MCF 10A (cell line): Measurements from ENCODE around the gene PXYLP1. TPM values are rescaled to one million over a fixed set of nuclear protein-coding genes. Genes with fewer than 3 reads are reported as not detected.
"Not testable (repeated sequence)": the region's sequence is repeated elsewhere in the genome, so short reads cannot be mapped to it uniquely, and the experiment has no call there.

Experiments used
- BruUV-seq: library from RNA; stranded (reverse); fragments of 400-500 nt; replicated peaks from 2 replicates; lab custom pipeline; 2021; lab: Mats Ljungman, UMichigan
- CTCF ChIA-PET: fragments of 300-600 bp; sonication (Branson Sonifier 250); formaldehyde crosslinking; extraction: SDS; loops from one replicate; lab custom pipeline; 2021; ENCODE audit warnings: antibody characterized with exemption, inconsistent platforms; lab: Yijun Ruan, JAX
- POLR2A ChIA-PET: fragments of 300-600, 350-650 bp; sonication (Branson Sonifier 250); formaldehyde crosslinking; extraction: SDS; loops from one replicate; lab custom pipeline; 2020; ENCODE audit warnings: antibody characterized with exemption, inconsistent platforms; lab: Yijun Ruan, JAX
- DNase-seq: peaks from one replicate; pipeline ENCODE4 v3.0.0-alpha.2; 2018; ENCODE audit not compliant: unreplicated experiment
- H3K27ac Mint-ChIP-seq: one replicate; pipeline ENCODE4 v1.8.0; 2022; ENCODE audit warnings: mild to moderate bottlenecking, low read depth, mixed read lengths; ENCODE audit not compliant: unreplicated experiment
- H3K27me3 Mint-ChIP-seq: one replicate; pipeline ENCODE4 v1.8.0; 2022; ENCODE audit warnings: mixed read lengths; ENCODE audit not compliant: insufficient read depth, unreplicated experiment
- H3K36me3 Mint-ChIP-seq: one replicate; pipeline ENCODE4 v1.8.0; 2022; ENCODE audit warnings: mild to moderate bottlenecking, moderate library complexity, mixed read lengths; ENCODE audit not compliant: insufficient read depth, unreplicated experiment
- H3K4me1 Mint-ChIP-seq: one replicate; pipeline ENCODE4 v1.8.0; 2022; ENCODE audit warnings: mixed read lengths; ENCODE audit not compliant: insufficient read depth, unreplicated experiment
- H3K4me3 Mint-ChIP-seq: one replicate; pipeline ENCODE4 v1.8.0; 2022; ENCODE audit warnings: mild to moderate bottlenecking, moderate library complexity, mixed read lengths; ENCODE audit not compliant: unreplicated experiment
- H3K9me3 Mint-ChIP-seq: one replicate; pipeline ENCODE4 v1.8.0; 2022; ENCODE audit warnings: mixed read lengths; ENCODE audit not compliant: unreplicated experiment
- intact Hi-C: fragments of 100-400 bp; cut with micrococcal nuclease; formaldehyde crosslinking; loops from 2 replicates; pipeline ENCODE4 v1.14.1; 2022
- total RNA-seq: library from RNA; stranded (reverse); gene quantifications from 2 replicates; pipeline ENCODE4 v1.2.3, GENCODE V29; 2022
- TF ChIP-seq, protein P1 (sequence below): fragments of 200-600 bp; IDR thresholded peaks from one replicate; pipeline ENCODE4 v1.8.0; 2022; ENCODE audit warnings: antibody characterized with exemption, mild to moderate bottlenecking; ENCODE audit not compliant: unreplicated experiment

Gene PXYLP1
- total RNA-seq, 1 experiment from 2014 or later = 2.1 TPM

DNA sequence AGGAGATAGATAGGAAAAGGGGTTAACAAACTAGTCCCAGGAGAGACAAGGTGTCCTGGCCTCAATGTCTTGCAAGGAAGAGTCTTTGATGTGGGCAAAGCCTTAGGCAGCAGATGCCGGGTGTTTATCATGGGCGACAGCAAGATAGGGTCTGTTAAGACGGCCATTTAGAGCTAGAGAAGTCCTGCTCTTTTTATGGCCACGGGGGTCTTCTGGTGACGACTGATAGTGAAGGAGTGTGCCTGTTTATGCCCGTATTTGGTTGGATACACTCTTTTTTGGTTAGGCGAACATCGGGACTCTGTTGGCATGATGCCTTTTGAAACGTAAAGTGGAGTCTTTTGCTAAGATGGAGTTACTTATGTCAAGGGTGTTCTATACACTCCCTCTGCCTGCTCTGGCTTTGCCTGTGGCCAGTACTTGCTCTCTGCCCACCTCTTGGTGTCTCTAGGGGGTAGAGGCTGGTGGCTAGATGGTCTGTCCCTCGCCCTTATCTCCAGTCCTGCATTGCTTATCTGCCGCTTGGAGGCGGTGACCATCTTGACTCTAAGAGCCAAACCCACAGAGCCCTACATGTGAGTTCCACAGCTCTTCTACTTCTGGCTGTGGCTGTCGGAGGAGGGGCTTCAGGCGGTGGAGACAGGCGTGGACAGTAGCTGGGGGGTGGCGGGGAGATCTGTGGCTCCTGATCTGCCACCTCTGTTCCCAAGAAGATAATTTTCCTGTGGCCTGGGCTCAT, 80.9 kb downstream of the PXYLP1 start:
- peaks cover 7% of the 10 kb centered on the region for H3K4me1 Mint-ChIP-seq
- peak overlapping the region; percentile 86 for H3K4me3 Mint-ChIP-seq
- no TSS peak for BruUV-seq
- TF ChIP-seq, protein P1, sequence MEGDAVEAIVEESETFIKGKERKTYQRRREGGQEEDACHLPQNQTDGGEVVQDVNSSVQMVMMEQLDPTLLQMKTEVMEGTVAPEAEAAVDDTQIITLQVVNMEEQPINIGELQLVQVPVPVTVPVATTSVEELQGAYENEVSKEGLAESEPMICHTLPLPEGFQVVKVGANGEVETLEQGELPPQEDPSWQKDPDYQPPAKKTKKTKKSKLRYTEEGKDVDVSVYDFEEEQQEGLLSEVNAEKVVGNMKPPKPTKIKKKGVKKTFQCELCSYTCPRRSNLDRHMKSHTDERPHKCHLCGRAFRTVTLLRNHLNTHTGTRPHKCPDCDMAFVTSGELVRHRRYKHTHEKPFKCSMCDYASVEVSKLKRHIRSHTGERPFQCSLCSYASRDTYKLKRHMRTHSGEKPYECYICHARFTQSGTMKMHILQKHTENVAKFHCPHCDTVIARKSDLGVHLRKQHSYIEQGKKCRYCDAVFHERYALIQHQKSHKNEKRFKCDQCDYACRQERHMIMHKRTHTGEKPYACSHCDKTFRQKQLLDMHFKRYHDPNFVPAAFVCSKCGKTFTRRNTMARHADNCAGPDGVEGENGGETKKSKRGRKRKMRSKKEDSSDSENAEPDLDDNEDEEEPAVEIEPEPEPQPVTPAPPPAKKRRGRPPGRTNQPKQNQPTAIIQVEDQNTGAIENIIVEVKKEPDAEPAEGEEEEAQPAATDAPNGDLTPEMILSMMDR = no peak
- CTCF ChIA-PET = interaction anchor here (0.6 to 16.8 kb wide), 26 partner anchors 9 to 356 kb away, joined by 3 to 392 read pairs (median 4); partner anchors contain the start of gene PXYLP1
- DNase-seq = no peak
- POLR2A ChIA-PET = interaction anchor here (0.8 to 1.8 kb wide), 17 partner anchors 10 to 529 kb away, joined by 3 to 26 read pairs (median 6); partner anchors contain the start of gene ZBTB38
- H3K36me3 Mint-ChIP-seq = no peaks in the 10 kb centered on the region
- peak overlapping the region; percentile 85 for H3K27ac Mint-ChIP-seq
- no peaks in the 10 kb centered on the region for H3K27me3 Mint-ChIP-seq
- intact Hi-C loops = no loop called here
- no peaks in the 10 kb centered on the region for H3K9me3 Mint-ChIP-seq

DNA sequence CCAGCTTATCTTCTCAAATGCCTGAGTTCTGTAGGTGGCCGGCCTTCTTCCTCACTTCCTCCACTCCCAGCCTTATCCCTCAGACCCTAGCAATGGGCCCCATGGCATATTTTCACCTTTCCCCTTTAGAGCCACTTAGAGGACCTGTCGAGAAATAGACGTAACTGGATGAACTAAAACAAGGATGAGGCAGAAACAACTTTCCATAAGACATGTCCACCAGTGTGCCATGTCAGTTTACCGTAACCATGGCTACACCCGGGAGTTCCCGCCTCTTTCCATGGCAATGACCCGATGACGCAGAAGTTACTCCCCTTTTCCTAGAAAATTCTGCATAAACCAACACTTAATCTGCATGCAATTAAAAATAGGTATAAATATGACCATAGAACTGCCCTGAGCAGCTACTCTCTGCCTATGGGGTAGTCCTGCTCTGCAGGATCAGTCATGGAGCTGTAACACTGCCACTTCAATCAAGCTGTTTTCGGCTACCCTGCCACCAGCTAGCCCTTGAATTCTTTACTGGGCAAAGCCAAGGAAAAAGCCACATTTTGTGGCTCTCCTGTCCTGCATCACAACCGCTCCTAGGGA, 81.6 kb downstream of the PXYLP1 start:
- ChIA-PET POLR2A (interaction anchor here (0.6 kb wide), 1 partner anchor 16 kb away, joined by 3 read pairs; no protein-coding TSS in a partner anchor), CTCF (interaction anchor here (0.7 to 16.8 kb wide), 9 partner anchors 8 to 144 kb away, joined by 4 to 392 read pairs (median 5); no protein-coding TSS in a partner anchor)
- DNase-seq = no peak
- no peaks in the 10 kb centered on the region for H3K36me3 Mint-ChIP-seq
- TF ChIP-seq, protein P1 = no peak
- H3K9me3 Mint-ChIP-seq = no peaks in the 10 kb centered on the region
- H3K4me3 Mint-ChIP-seq = peak overlapping the region; percentile 86
- no TSS peak for BruUV-seq
- H3K4me1 Mint-ChIP-seq = peaks cover 7% of the 10 kb centered on the region
- no peak overlapping the region for H3K27ac Mint-ChIP-seq
- intact Hi-C loops = no loop called here
- no peaks in the 10 kb centered on the region for H3K27me3 Mint-ChIP-seq

DNA sequence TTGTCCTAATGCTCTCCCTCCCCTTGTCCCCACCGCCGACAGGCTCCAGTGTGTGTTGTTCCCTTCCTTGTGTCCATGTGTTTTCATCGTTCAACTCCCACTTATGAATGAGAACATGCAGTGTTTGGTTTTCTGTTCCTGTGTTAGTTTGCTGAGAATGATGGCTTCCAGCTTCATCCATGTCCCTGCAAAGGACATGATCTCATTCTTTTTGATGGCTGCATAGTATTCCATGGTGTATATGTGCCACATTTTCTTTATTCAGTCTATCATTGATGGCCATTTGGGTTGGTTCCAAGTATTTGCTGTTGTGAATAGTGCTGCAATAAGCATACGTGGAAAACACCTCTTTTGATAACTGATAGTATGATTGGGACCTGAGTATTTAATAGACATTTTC, 82.8 kb downstream of the PXYLP1 start:
- CTCF ChIA-PET = interaction anchor here (0.8 to 16.8 kb wide), 5 partner anchors 9 to 314 kb away, joined by 3 to 392 read pairs (median 4); no protein-coding TSS in a partner anchor
- intact Hi-C loops = not testable (repeated sequence)

DNA sequence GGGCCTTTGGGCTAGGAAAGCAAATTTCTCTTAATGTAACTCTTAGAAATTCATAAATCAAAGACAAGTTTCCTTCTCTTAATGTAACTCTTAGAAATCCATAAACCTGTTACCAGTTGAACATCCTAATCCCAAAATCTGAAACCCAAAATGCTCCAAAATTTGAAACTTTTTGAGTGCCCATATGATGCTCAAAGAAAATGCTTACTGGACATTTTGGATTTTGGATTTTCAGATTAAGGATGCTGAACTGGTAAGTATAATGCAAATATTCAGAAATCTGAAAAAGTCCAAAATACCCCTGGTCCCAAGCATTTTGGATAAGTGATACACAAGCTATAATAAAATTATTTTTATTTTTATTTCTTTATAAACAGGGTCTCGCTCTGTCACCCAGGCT, 85.2 kb downstream of the PXYLP1 start:
- intact Hi-C loops = no loop called here

More for the DNA sequence above, 82.8 kb downstream of the PXYLP1 start:
- POLR2A ChIA-PET, H3K27ac Mint-ChIP-seq, H3K9me3 Mint-ChIP-seq, H3K4me3 Mint-ChIP-seq, H3K4me1 Mint-ChIP-seq, DNase-seq, H3K27me3 Mint-ChIP-seq, H3K36me3 Mint-ChIP-seq, BruUV-seq: not testable (repeated sequence)

More for the DNA sequence above, 85.2 kb downstream of the PXYLP1 start:
- no peaks in the 10 kb centered on the region for H3K27me3 Mint-ChIP-seq
- H3K27ac Mint-ChIP-seq = no peak overlapping the region
- no TSS peak for BruUV-seq
- CTCF ChIA-PET = interaction anchor here (1.9 kb wide), 1 partner anchor 13 kb away, joined by 11 read pairs; no protein-coding TSS in a partner anchor
- H3K4me3 Mint-ChIP-seq = no peak overlapping the region
- H3K9me3 Mint-ChIP-seq = peaks cover 8% of the 10 kb centered on the region
- TF ChIP-seq, protein P1 = no peak
- DNase-seq = no peak
- POLR2A ChIA-PET = no interaction called here
- no peaks in the 10 kb centered on the region for H3K4me1 Mint-ChIP-seq
- no peaks in the 10 kb centered on the region for H3K36me3 Mint-ChIP-seq
